ENCODE data around the gene CROCC.
"Not testable (repeated sequence)": the region's sequence is repeated elsewhere in the genome, so short reads cannot be mapped to it uniquely, and the experiment has no call there.

The CROCC gene, protein sequence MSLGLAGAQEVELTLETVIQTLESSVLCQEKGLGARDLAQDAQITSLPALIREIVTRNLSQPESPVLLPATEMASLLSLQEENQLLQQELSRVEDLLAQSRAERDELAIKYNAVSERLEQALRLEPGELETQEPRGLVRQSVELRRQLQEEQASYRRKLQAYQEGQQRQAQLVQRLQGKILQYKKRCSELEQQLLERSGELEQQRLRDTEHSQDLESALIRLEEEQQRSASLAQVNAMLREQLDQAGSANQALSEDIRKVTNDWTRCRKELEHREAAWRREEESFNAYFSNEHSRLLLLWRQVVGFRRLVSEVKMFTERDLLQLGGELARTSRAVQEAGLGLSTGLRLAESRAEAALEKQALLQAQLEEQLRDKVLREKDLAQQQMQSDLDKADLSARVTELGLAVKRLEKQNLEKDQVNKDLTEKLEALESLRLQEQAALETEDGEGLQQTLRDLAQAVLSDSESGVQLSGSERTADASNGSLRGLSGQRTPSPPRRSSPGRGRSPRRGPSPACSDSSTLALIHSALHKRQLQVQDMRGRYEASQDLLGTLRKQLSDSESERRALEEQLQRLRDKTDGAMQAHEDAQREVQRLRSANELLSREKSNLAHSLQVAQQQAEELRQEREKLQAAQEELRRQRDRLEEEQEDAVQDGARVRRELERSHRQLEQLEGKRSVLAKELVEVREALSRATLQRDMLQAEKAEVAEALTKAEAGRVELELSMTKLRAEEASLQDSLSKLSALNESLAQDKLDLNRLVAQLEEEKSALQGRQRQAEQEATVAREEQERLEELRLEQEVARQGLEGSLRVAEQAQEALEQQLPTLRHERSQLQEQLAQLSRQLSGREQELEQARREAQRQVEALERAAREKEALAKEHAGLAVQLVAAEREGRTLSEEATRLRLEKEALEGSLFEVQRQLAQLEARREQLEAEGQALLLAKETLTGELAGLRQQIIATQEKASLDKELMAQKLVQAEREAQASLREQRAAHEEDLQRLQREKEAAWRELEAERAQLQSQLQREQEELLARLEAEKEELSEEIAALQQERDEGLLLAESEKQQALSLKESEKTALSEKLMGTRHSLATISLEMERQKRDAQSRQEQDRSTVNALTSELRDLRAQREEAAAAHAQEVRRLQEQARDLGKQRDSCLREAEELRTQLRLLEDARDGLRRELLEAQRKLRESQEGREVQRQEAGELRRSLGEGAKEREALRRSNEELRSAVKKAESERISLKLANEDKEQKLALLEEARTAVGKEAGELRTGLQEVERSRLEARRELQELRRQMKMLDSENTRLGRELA (N-terminal part only)

DNA sequence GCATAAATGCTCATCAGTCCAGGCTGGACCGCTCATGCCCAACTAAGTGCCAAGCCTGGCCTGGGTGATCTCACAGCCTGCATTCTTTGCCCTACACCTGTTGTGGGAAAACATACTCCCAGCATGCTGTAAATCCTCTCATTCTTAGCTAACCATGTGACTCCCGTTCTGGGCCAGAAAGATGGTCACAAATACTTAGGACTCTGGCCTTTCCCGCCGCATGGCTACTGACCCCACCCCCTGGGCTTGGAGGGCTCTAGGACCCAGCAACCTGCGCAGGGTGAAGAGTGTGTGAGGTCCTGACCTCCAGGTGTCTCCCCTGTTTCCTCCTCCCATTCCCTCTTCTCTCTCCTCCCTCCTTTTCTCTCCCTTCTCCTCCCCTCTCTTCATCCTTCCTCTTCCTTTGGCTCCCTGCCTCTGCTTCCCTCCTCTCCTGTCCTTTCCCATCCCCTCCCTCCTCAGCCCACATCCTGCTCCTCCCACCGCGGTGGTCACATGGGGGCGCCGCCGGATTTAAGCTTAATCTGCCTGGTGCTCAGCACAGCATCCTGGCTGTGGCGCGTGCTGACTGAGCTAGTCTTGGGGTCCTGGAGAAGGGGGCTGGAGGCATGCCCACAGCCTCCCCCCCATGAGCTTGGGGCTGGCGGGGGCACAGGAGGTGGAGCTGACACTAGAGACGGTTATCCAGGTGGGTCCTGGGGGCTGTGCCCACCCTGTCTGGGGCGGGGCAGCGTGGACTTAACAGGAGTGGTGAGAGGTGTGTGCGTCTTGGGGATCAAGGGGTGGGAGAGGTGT is at the start of gene CROCC:
TSS of gene CROCC (plus strand) at position 541 of the 795 bp plus-strand sequence. CDS start at position 629, 88 bp downstream.
- DNase-seq, result peak; percentile 53

GRCh38 chr1:16872152-16873075 is 49.3 kb upstream of the CROCC start:
- DNase-seq, result peak; percentile 91

DNA sequence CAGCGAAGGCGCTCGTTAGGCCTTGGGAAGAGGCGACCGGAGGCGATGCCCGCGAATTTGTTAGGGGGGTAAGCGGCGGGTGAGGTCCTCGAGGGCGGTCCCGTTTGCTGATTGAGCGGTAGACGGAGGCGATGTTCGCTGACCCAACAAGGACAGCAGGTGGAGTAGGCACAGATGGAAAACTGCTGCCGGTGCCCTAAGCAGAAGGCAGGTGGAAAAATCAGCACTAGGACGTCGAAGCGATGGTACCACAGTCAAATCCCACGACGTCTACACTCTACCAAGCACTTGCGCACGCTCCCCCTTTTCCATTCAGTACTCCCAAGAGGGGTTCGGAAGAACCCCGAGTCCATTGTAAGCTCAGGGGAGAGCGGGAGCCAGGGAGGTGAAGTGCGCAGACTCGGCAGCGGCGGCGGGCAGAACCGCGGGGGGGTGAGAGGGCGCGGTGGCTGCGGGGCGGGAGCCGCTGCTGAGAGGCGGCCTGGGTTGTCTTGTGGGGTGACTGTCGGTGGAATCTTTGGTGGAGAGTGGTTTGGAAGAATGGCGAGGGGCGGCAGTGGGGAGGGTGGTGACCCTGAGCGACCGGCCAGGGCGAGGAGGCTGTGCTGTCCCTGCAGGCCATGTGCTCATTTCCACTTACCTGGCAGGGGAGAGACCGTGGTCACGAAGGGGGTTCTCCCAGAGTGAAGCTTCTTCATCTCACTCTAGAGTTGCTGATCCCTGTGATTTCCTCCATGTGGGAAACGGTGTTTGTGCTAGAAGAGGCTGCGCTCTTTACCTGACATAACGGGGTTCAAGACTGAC is 48.5 kb upstream of the CROCC start:
- peak; percentile 35 for DNase-seq

GRCh38 chr1:16874968-16875765 is 46.6 kb upstream of the CROCC start:
- DNase-seq, result not testable (repeated sequence)

DNA sequence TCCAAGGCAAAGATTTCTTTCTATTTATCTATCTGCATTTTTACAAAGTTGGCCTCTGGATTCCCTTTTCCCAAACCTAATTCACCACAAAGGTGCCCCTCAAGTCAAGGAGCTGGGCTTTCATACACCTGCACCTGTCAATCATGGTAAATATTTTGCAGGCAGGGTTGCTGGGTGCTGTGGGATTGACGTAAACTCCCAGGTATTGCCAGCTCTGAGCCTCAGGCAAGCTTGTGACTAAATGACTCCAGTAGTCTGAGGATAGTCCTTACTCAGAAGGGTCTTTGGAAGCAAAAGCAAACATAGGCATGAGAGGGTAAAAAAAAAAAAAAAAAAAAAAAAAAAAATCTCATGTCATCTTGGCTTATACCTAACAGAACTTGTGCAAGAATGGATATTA is 40.0 kb upstream of the CROCC start:
- DNase-seq, result not testable (repeated sequence)

GRCh38 chr1:16882986-16883385 is 38.7 kb upstream of the CROCC start:
- DNase-seq, result no peak

DNA sequence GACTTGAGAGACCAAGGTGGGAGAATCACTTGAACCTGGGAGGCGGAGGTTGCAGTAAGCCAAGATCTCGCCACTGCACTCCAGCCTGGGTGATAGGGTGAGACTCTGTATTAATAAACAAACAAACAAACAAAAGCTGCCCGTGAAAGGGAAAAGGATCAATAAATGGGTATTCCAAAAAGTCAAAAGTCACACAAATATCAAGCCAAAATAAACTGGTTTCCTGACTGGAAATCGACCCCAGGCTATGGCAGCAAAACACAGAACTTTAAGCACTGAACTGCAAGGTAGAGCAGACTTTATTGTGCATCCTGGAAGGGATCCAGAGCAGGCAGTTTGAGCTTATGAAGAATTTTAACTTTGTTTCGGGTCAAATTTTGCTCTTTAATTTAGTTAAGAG is 37.2 kb upstream of the CROCC start:
- not testable (repeated sequence) for DNase-seq

GRCh38 chr1:16886860-16887605 is 34.7 kb upstream of the CROCC start:
- DNase-seq, result no peak

- DNase-seq, result peak; percentile 70
Observed at GRCh38 chr1:16888860-16889816, 32.6 kb upstream of the CROCC start.

- DNase-seq, result not testable (repeated sequence)
Observed at GRCh38 chr1:16890539-16891021, 31.2 kb upstream of the CROCC start.

DNA sequence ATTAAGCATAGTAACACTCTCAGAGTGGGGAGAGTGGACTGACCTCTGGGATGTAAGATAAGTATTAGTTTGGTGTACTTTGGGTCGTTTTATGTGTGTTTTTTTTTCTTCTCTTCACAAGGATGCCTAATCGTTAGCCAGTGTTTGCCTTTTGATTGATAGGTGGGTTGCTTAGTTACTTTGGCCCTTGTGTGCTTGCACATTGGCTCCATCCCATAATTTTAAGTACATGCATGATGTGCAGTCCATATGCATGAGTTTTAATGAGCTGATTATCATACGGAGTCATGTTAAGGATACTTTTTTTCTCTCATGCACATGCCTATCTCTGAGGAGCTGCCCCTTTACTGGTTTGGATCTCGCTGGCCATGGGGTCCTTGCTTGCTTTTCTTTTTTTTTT is 30.7 kb upstream of the CROCC start:
- DNase-seq, result not testable (repeated sequence)

- DNase-seq, result not testable (repeated sequence)
Observed at GRCh38 chr1:16892978-16893525, 28.7 kb upstream of the CROCC start.

- not testable (repeated sequence) for DNase-seq
Observed at GRCh38 chr1:16893796-16894195, 27.9 kb upstream of the CROCC start.

- DNase-seq, result not testable (repeated sequence)
Observed at GRCh38 chr1:16894338-16894737, 27.4 kb upstream of the CROCC start.

DNA sequence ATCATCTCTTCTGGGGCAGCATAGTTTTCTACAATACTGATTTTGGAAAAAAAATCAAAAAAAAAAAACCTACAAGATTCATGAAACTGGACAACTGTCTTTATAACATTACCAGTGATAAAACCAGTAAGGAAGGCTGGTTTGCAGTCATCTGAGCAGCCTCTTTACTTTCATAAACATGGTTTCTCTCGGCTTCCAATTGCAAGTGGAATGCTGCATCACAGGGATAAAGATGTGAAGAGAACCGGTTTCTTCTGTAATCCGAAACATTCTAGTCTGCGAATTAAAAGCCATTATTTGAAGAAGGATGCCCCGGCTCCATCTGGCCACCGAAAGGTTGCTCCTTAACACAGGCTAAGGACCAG is 26.5 kb upstream of the CROCC start:
- not testable (repeated sequence) for DNase-seq

DNA sequence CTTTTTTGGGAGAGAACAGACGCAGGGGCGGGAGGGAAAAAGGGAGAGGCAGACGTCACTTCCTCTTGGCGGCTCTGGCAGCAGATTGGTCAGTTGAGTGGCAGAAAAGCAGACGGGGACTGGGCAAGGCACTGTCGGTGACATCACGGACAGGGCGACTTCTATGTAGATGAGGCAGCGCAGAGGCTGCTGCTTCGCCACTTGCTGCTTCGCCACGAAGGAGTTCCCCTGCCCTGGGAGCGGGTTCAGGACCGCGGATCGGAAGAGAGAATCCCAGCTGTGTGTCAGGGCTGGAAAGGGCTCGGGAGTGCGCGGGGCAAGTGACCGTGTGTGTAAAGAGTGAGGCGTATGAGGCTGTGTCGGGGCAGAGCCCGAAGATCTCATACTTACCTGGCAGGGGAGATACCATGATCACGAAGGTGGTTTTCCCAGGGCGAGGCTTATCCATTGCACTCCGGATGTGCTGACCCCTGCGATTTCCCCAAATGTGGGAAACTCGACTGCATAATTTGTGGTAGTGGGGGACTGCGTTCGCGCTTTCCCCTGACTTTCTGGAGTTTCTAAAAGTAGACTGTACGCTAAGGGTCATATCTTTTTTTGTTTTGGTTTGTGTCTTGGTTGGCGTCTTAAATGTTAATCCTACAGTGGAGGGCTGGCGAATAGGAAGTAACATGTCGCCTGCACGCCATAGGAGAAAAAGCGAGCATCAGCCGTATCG is 26.0 kb upstream of the CROCC start, which contains the start of gene RNU1-2:
TSS of gene RNU1-2 (plus strand) at position 383 of the 718 bp plus-strand sequence.
- DNase-seq, result peak; percentile 99
